Inflammatory macrophage (primary cell): Measurements from ENCODE around the gene CLEC2L.
A peak's percentile ranks its signal among the peaks of the same experiment; 100 is the strongest.

Experiments
- DNase-seq, 2 donors: peaks; one replicate each; pipeline ENCODE4 v3.0.0-alpha.2; 2020 to 2022

CLEC2L gene

DNA sequence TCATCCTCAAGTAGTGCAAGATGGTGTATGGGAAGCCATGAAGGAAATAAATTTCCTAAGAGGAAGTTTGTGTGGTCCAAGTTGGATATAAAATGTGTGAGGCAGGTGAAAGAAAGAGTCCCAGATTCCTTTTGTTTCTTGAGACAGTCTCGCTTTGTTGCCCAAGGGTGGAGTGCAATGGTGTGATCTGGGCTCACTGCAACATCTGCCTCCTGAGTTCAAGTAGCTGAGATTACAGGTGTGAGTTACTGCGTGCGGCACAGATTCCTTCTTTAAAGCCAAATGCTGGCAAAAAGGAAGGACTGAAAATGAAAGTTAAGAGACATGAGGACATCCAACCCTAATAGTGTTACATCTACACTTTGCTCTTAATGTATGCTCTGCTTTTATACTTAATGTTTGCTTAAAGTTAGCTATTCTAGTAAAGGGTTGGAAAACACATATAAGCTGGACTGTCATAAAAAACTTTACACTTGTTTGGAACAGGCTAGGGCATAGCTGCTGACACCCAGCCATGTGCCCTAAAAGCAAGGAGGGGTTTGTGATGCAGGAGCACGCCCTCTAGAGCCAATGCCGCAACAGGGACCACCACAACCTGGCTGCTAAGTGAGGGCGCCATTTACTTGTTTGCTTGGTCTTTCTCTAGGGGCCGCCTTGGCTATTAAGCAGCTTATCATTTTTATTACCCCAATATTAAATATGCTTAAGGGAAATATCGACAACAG is 34.5 kb downstream of the CLEC2L start:
- DNase-seq = no peak

GRCh38 chr7:139559364-139560105 is 36.0 kb downstream of the CLEC2L start:
- no peak for DNase-seq

GRCh38 chr7:139560199-139560598 is 36.7 kb downstream of the CLEC2L start:
- no peak for DNase-seq

DNA sequence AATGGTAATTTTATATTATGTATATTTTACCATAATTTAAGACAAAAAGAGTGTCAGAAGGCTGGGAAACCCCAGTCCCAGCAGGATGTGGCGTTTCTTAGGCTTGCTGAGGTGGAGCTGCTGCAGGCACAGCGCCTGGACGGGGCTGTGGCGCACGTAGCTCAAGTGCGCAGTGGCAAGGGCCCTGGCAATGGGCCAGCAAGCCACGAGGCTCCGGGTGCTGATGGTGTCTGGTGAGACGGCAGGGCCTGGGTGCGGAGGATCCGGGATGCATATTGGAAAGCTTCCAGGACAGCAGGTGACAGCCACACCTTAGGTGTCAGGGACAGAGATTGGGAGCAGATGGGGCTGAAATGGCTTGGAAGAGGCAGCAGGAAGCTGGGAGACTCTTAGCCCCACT is 37.2 kb downstream of the CLEC2L start:
- DNase-seq = no peak

- DNase-seq = no peak
Observed at GRCh38 chr7:139562491-139562890, 39.0 kb downstream of the CLEC2L start.

GRCh38 chr7:139562961-139563565 is 39.6 kb downstream of the CLEC2L start:
- DNase-seq = peak; percentile 38 to 55

DNA sequence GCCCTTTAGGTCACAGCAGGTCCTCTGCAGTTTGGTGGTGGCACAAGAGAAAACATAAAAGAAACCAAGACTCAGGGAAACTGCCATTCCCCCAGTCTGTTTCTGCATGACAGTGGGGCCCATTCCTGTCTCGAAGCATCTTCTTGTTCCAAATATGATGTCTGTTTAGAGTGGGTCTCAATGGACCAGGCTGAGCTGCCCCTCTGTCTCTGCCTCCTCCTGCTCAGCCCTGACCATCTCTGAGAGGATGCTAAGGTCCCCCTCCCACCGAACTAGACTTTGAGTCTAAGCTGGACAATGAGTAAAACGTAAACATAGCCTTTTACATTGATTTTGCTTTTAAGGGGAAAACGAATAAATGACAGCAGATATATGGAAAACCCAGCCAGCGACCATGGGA is 40.4 kb downstream of the CLEC2L start:
- no peak for DNase-seq

- DNase-seq = no peak
Observed at GRCh38 chr7:139566075-139566474, 42.6 kb downstream of the CLEC2L start.

GRCh38 chr7:139566736-139567646 is 43.5 kb downstream of the CLEC2L start:
- DNase-seq = no peak

GRCh38 chr7:139567647-139568345 is 44.3 kb downstream of the CLEC2L start:
- DNase-seq = no peak

DNA sequence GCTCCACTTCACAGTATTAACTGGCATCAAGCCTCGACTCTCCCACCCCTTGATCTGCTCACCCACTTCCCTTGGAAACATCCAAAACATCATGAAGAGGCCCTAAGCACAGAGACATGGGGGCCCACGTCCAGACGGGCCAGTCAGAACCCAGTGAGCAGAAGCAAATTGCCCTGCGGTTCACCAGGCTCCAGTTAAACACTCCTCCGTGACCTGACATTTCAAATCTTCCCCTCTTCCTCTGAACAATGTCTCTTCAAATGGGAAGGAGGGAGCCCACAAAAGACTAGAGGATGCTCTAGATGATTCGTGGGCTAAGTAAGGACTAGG is 44.8 kb downstream of the CLEC2L start:
- no peak for DNase-seq

DNA sequence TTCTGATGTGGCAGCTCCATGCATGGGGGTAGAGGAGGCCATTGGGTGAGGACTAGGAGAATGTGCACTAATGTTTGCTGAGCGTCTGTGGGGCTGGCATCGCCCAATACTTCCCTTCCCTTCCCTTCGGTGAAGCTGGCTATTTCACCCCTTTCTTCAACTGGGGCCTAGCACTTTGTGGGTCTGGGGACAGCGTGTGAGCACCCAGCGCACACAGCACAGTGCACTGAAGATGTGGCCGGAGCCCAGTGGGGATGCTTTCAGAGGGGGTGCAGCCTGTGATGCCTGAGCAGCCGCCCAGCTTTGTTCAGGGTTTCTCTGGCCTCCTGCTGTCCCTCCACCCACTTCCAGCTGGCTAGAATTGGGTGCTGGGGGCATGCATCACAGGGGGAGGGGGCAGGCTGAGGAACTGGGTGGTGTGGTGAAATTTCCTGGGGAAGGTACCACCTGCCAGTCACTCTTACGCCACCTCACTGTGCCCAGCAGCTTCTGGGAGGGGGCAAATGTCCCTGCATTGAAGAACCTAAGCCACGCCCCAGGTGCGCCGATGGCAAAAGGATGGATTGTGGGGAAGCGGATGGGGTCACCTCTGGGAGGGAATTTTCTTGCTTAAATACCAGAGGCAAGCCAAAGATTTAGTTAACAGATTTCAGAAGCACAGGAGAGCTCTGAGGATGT is 45.5 kb downstream of the CLEC2L start:
- DNase-seq = no peak

GRCh38 chr7:139570119-139570518 is 46.6 kb downstream of the CLEC2L start:
- no peak for DNase-seq

DNA sequence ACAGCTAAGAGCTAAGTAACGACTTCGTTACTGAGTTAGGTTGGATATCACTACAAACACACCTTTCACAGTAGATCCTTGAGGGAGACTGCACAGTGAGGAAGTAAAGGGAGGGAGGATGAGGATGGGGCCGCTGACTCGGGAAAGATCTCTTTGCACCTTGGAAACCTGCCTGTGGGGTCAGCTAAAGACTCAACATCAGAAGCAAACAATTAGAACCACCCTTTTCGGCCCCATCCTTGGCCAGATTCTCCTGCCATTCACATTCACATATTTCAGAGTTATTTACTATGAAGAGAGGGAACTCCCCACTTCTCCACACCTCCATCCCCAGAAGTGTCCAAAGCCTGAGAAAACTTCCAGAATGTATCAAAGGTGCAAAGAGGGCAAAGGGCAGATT is 47.1 kb downstream of the CLEC2L start:
- DNase-seq = no peak

DNA sequence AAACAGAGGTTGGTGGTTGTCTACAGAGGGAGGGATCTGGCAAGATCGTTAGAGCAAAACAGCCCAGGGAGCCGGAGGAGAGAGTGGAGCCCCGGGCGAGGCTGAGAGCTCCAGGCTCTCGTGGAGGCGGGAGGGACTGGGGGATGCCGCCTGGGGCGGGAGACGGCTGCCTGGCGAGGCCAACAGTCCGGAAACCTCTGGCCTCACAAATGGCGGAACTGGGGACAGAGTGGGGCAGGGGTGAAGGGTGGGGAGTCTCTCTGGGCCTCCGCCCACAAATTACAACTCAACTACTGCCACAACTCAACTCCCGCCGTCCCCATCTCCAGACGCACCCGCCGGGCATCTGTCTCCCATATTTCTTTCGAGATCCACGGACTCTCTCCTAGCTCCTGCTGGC is 47.7 kb downstream of the CLEC2L start:
- no peak for DNase-seq

DNA sequence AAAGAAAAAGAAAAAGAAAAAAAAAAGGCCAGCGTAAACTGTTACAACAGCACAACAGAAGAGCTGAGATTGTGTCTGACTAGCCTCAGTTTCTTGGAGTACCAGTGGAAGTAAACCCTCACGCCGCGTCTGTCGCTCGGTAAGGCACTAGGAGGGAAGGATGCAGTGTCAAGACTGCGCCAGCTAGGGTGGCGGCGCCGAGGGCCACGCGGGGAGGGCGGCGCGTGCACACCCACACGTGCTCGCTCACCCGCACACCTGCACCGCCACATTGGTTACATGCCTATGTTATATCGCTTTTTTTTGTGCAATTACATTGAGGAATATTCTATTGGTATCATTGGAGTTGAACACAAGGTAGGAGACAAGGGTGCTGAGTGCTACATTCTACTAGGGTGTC is 48.2 kb downstream of the CLEC2L start:
- no peak for DNase-seq

DNA sequence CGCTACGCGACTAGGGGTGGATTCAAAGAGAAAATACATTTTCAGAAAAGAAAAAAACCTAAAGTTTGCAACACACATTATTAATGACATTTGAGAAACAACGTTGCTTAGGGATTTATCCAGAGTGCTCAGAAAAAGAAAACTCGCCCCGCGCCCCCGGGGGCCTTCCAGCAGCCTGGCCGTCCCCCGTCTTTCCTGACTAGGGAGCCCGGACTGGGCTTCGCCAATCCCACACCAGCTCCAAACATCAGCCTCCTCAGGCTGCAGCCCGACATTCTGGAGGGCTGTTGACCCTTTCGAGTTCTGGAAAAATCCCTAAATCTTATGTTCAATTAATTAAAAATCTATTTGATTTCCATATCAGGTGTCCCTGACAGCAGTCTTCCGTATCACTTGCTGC is 48.6 kb downstream of the CLEC2L start:
- DNase-seq = no peak

GRCh38 chr7:139572704-139573385 is 49.4 kb downstream of the CLEC2L start:
- no peak for DNase-seq

GRCh38 chr7:139573871-139574270 is 50.4 kb downstream of the CLEC2L start:
- DNase-seq = no peak

DNA sequence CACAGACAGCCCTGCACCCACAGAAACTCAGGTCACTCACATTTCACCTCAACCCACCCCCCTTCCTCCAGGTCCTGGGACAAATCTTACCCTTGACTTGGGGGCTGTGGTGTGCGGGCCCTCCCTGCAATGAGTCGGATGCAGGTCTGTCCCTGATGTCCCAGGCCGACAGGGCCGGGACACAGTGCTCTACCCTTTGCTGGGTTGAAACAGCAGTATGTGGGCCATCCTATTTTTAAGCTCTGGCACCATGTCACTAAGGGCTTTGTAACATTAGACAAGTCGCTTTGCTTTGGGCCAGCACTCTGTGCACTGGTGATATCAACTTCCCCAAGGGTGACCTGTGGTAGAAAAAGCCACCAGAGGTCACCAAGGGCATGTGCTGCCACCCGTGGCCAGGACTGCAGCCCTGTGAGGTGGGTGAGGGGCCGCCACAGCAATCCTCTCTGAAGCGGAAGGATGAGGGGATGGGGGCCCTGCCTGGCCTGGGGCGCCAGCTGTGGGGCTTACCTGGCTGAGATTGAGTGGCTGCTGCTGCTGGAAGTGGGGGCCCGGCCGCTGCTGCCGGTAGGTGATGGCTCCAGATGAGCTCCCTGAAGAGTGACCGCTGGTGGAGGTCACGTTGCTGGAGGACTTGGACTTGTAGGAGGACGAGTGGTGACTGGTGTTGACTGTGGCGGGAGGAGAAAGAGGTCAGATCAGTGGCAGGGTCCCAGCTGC is 51.3 kb downstream of the CLEC2L start:
- DNase-seq = no peak

- no peak for DNase-seq
Observed at GRCh38 chr7:139575338-139575680, 51.8 kb downstream of the CLEC2L start.
